HG03342 (cell line): ENCODE data around the gene ANGPTL7.

ENCODE experiments used
- ATAC-seq: cut with Tn5 transposase; IDR thresholded peaks from one replicate; pipeline ENCODE4 v1.9.1; 2021; ENCODE audit warnings: mild to moderate bottlenecking, moderate library complexity; ENCODE audit not compliant: unreplicated experiment

ANGPTL7 gene

GRCh38 chr1:11198851-11199594 is 9.9 kb downstream of the ANGPTL7 start:
- ATAC-seq: no peak

- ATAC-seq: no peak
Measured at GRCh38 chr1:11204396-11205190, 15.4 kb downstream of the ANGPTL7 start.

DNA sequence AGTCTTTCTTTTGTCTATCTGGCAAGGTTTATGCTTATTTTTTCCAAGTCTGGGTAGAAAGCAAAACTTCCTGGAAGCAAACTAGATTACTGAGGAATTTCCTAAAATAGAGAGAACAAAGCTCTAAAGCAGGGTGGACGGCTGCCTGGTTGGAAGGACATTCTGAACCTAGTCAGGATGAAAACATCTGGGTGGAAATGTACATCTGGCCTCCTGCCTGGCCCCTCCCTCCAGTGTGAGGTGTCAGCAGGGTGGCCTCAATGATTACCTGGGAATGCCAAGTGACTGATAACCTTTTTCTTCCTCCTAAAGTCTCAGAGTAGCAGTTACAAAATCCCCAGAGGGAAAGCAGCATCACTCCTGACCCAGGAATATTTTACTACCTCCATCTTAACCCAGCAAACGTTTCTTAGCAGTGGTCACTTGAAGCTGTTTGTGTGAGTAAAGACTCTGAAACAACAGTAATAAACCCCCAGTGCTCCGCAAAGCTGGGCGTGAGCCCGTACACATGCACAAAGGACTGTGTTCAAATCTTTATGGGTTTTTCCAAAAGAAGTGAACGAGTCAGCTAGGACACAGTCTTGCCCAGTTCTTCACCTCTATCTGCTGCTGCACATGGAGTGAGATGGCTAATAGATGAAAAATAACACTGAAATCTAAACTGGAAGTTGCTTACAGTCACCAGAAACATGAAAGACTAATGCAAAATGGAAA is 18.9 kb downstream of the ANGPTL7 start:
- ATAC-seq: no peak

- no peak for ATAC-seq
Measured at GRCh38 chr1:11211461-11211860, 22.3 kb downstream of the ANGPTL7 start.

DNA sequence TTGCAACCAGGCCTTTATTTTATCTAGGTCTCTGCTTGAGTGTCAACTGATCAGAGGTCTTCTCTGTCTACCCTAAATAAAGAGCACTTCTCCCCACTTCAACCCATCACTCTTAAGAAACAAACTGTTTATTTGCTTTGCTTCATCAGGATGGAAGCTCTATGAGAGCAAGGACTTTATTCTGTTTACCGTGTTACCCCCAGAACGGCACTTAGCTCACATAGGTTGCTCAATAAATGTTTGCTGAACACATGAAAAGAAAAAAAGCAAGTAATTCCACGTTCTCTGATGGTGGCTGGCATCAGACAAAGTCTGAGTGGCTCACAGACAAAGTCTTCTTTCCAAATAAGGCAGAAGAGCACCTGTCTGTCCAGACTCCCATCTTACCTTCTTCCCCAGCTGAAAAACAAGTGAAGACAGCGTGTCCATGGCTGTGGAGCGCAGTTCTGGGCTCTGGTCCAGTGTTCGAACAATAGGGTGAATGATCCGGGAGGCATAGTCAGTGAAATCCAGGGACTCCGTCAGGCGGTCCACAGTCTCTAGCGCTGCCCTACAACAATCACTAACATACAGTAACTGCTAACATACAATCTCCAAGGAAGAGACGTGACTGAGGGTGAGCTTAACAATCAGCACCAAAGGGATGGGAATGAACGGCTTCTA is 22.9 kb downstream of the ANGPTL7 start:
- no peak for ATAC-seq

DNA sequence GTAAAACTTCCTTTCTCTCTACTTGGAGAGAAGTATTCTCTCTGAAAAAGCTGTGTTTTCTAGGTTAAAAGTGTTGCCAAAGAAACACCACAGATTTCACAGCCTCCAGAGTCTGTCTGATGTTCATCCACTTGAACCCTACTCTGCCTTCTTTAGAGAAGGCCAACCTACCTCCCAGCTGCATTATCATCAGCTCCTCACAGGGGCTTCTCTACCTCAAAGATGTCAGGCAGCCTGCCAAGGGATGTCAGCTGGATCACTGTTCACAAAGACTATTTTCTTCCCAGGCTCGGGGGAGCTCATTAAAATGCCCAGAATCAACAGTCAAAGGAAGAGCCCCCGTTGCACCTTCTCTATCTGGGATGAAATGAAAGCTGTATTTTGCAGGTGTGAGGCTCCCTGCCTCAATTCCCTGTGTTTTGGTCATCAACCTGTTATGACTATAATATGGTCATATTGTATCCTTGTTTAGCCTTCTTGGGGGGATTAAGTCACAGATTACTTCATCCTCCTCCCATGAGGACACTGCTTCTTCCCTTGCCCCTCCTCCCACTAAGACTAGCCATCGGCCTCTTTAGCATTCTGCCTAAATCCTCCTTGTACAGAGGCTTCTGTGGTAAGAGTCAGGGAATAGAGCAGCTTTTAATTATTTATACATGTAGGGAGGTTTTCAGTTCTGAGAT is 25.7 kb downstream of the ANGPTL7 start:
- ATAC-seq: no peak

GRCh38 chr1:11215381-11216005 is 26.3 kb downstream of the ANGPTL7 start:
- ATAC-seq: no peak

GRCh38 chr1:11216074-11216473 is 26.9 kb downstream of the ANGPTL7 start:
- ATAC-seq: no peak

GRCh38 chr1:11227106-11228077 is 38.2 kb downstream of the ANGPTL7 start:
- ATAC-seq: no peak

DNA sequence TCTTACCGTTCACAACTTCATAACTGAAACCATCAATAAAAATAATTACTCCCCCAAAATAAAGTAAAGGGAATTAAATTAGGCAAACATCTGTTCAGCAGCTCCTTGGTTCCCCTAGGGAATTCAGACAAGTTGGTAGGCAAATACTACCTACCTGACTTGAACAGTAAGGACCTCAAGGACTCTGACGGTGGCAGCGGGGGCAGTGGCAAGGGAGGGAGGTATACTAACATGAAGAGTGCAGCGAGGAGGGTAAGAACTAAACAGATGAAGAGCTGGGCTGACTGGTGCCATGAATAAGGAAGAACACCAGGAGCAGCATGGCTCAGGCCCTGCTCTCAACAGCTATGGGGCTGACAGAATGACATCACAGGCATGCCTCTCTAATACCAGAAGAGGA is 40.0 kb downstream of the ANGPTL7 start:
- no peak for ATAC-seq

- no peak for ATAC-seq
Measured at GRCh38 chr1:11233208-11233607, 44.1 kb downstream of the ANGPTL7 start.

DNA sequence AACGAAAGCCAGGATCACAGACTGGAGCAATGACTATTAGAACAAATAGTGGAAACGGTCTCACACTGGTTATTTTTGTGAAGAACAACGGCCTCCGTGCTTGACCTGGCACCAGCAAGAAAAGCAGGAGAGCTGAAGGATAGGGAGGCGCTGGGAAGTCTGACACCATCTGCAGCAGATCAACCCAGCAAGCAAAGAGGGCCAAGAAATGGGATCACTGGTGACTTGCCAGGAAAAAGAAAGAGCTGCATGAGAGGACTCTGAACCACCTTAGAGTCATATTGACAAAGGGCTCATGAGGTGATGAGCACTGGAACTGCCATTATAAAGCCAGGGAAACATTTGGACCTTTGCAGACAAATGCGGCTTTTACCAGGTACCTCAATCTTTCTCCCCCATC is 48.2 kb downstream of the ANGPTL7 start:
- no peak for ATAC-seq

GRCh38 chr1:11238311-11238710 is 49.2 kb downstream of the ANGPTL7 start:
- no peak for ATAC-seq

DNA sequence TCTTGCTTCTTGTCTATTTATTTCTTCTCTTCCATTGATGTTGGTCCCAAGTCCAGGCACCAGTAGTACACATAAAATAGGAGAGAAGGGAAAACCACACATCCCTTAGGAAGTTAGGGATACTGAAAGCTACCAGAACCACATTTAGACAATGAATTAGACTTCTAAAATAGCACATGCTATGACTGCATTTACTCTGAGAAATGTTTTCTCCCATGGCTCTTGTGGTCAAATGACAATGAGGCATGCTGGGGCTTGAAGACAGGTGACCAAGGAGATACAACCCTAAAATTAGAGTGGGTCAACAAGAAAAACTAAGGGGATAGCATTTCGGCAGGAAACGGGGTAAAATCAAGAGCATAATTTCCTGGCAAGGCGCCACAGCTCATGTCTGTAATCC is 56.1 kb downstream of the ANGPTL7 start:
- no peak for ATAC-seq
